ENCODE measurements around the gene TMEM42. TPM values are rescaled to one million over a fixed set of nuclear protein-coding genes. Genes with fewer than 3 reads are reported as not detected.

TMEM42 gene
- total and polyA plus RNA-seq, 2 of the 13 experiments (the other 11 are each of a cell fraction or from before 2014, with no cell fraction given) = 5.5 to 24.5 TPM

GRCh38 chr3:44899683-44900367 lies 38.1 kb downstream of the TMEM42 start:
- POLR2A ChIA-PET = no interaction called here
- H3K4me2 ChIP-seq (ENCODE audit: low read depth, low read length) = peak overlapping the region; percentile 79

More at GRCh38 chr3:44899683-44900367, 38.1 kb downstream of the TMEM42 start:
- Histone ChIP-seq H2AFZ (ENCODE audit: low read length) (no peak overlapping the region), H3K9ac (ENCODE audit: insufficient read depth, low read depth, low read length) (no peak overlapping the region), H3K4me3 (replicated peaks in 1 of 3; ENCODE audit: insufficient read depth in 1 of 3, low read depth in 2 of 3, low read length in 3 of 3) (peak overlapping the region; percentile 3 to 52 (median 13); a peak in 5 of 6 replicates), H3K36me3 (replicated peaks in 1 of 2; ENCODE audit: control insufficient read depth in 1 of 2, insufficient read depth in 2 of 2, low read length in 2 of 2) (no peaks in the 10 kb centered on the region), H3K27me3 (ENCODE audit: control insufficient read depth in 1 of 2, insufficient read depth in 2 of 2, low read length in 2 of 2) (peaks cover 0 to 3% of the 10 kb centered on the region in 2 experiments; a peak in 1 of 5 replicates), H3K4me1 (ENCODE audit: insufficient read depth, low read length) (peaks cover 57% of the 10 kb centered on the region), H3K27ac (ENCODE audit: extremely low read length, insufficient read depth, low read length) (no peak overlapping the region), H4K20me1 (ENCODE audit: insufficient read depth, low read length) (no peaks in the 10 kb centered on the region), H3K79me2 (ENCODE audit: insufficient read depth, low read length) (no peaks in the 10 kb centered on the region), H3K9me3 (ENCODE audit: low read length) (no peaks in the 10 kb centered on the region)
- WGBS (ENCODE audit: low lambda C conversion rate) = 3% methylated on average over 11 of the region's 13 CpGs
- TF ChIP-seq ZNF180 (CRISPR knock-in tag; IDR thresholded peaks at IDR 0.05; ENCODE audit: borderline replicate concordance, low read depth) (no peak), ZNF576 (CRISPR knock-in tag; IDR thresholded peaks at IDR 0.05) (no peak), UBTF (CRISPR knock-in tag; IDR thresholded peaks at IDR 0.05) (0 out of 2 replicates have a peak, but pooled peaks have one; percentile 19), ATF7 (IDR thresholded peaks at IDR 0.05) (no peak), ATF7 (CRISPR knock-in tag; IDR thresholded peaks at IDR 0.05) (no peak), LCORL (IDR thresholded peaks at IDR 0.05) (no peak), LCORL (CRISPR knock-in tag; IDR thresholded peaks at IDR 0.05) (0 out of 2 replicates have a peak, but pooled peaks have one; percentile 39), ZNF335 (CRISPR knock-in tag; IDR thresholded peaks at IDR 0.05) (no peak), ZNF337 (CRISPR knock-in tag; IDR thresholded peaks at IDR 0.05; ENCODE audit: borderline replicate concordance, low read depth) (no peak), ZNF687 (CRISPR knock-in tag; IDR thresholded peaks at IDR 0.05) (peak; percentile 25), ZBTB43 (CRISPR knock-in tag; conservative IDR thresholded peaks at IDR 0.05) (no peak), HOXA7 (CRISPR knock-in tag; IDR thresholded peaks at IDR 0.05) (no peak), NKX3-1 (CRISPR knock-in tag; IDR thresholded peaks at IDR 0.05) (no peak), SOX6 (IDR thresholded peaks at IDR 0.05) (no peak), SOX6 (CRISPR knock-in tag; IDR thresholded peaks at IDR 0.05) (peak; percentile 29; the same call in 1 of the 2 replicates)
- no peak for FAIRE-seq
- no peak for DNase-seq (ENCODE audit: low spot score)
- in situ Hi-C loops (cut with HindIII; ENCODE audit: extremely low pct_ligation_motif_present, low pct_unique_long_range_greater_than_20kb) = no loop called here
- BruUV-seq (replicated peaks) = no TSS peak
- CTCF ChIA-PET (ENCODE audit: low intra/inter-chr PET ratio, low total read pairs) = no interaction called here
- ATAC-seq = peak; percentile 73
- intact Hi-C loops (cut with micrococcal nuclease; ENCODE audit: unreplicated experiment) = no loop called here
